Thoracic aorta (tissue), 2 donors: ENCODE data around the gene C11orf21. TPM values are rescaled to one million over a fixed set of nuclear protein-coding genes. Genes with fewer than 3 reads are reported as not detected.
A peak's percentile ranks its signal among the peaks of the same experiment; 100 is the strongest.

Source experiments
- ATAC-seq: fragments of 150-250 bp; one replicate; pipeline ENCODE4 v1.8.0; 2017; ENCODE audit warnings: low read depth; ENCODE audit not compliant: insufficient number of reproducible peaks, low FRiP score
- DNase-seq: peaks from one replicate; pipeline ENCODE4 v3.0.0-alpha.2; 2020; ENCODE audit warnings: low spot score
- H3K27ac ChIP-seq, 2 donors: fragments of 200-600 bp; sonication (generic); 1 replicate in 1 of 2; 2 replicates in 1 of 2; pipeline ENCODE4 v1.5.1; 2016; ENCODE audit warnings: mild to moderate bottlenecking in 2 of 2, moderate library complexity in 2 of 2
- H3K27me3 ChIP-seq: fragments of 200-600 bp; sonication (generic); replicated peaks from 2 replicates; pipeline ENCODE4 v1.6.0; 2016; ENCODE audit warnings: mild to moderate bottlenecking; ENCODE audit not compliant: insufficient read depth
- H3K36me3 ChIP-seq: fragments of 200-600 bp; sonication (generic); one replicate; pipeline ENCODE4 v1.5.1; 2016
- H3K4me1 ChIP-seq, 2 donors: fragments of 200-600 bp; sonication (generic); 1 replicate in 1 of 2; 2 replicates in 1 of 2; pipeline versions ENCODE4 v1.5.1 to v1.6.0; 2016; ENCODE audit warnings: low read depth in 2 of 2, mild to moderate bottlenecking in 1 of 2; ENCODE audit not compliant: control insufficient read depth in 1 of 2
- H3K4me3 ChIP-seq: fragments of 200-600 bp; sonication (generic); 2 replicates; pipeline ENCODE4 v1.5.1; 2016; ENCODE audit warnings: mild to moderate bottlenecking
- H3K9me3 ChIP-seq: fragments of 200-600 bp; sonication (generic); 2 replicates; pipeline ENCODE4 v1.5.1; 2016
- total RNA-seq, 2 donors: library from RNA; depleted of rRNA; stranded (reverse); fragments of >200 nt; gene quantifications; one replicate each; pipeline versions ENCODE4 v1.1.0 to v1.2.3, GENCODE V29; 2016
- TF ChIP-seq, protein P1 (sequence below): fragments of 200-600 bp; sonication (generic); IDR thresholded peaks from one replicate; pipeline ENCODE4 v1.5.1; 2019; ENCODE audit warnings: antibody characterized with exemption

The C11orf21 gene
- total RNA-seq, 2 donors from 2014 or later: 1.1 to 4.3 TPM

DNA sequence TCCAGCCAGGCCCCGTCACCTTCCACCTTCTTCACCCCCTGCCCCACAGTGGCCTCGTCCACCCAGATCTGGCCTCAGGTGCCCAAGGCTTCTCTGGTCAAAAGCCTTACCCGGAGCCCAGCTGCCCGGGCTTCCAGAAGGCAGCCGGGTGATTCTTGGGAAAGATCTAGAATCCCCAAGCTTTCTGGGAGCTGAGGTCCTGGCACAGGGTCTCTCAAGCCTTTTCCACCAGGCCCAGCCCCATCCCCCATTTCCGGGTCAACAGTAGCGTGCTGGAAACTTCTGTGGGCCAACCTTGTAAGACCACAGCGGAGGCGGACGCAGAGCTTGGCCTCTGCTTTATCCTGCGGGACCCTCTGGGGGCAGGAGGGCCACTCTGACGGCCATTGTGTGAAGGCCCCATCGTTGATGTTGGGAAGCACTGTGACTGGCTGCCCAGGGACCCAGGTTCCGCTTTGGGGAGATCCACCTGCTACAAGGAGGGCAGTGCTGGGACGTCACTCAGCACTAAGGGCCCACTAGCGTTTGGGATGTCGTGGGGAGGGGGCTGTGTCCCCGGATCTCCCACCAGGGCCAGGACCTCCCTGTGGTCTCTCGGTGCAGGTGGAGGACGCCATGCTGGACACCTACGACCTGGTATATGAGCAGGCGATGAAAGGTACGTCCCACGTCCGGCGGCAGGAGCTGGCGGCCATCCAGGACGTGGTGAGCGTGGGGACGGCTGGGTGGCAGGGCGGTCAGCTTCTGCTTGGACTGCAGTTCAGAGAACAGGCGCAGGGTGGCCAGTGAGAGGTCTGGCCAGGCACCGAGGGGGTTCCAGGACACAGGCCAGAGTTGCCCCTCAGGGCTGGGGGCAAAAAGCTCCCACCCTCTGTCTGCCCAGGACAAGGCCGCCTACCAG lies 11.6 kb upstream of the C11orf21 start:
- peak overlapping the region in 1 of 2 donors; percentile 60 for H3K27ac ChIP-seq
- ATAC-seq (no peak), DNase-seq (no peak)
- TF ChIP-seq, protein P1, sequence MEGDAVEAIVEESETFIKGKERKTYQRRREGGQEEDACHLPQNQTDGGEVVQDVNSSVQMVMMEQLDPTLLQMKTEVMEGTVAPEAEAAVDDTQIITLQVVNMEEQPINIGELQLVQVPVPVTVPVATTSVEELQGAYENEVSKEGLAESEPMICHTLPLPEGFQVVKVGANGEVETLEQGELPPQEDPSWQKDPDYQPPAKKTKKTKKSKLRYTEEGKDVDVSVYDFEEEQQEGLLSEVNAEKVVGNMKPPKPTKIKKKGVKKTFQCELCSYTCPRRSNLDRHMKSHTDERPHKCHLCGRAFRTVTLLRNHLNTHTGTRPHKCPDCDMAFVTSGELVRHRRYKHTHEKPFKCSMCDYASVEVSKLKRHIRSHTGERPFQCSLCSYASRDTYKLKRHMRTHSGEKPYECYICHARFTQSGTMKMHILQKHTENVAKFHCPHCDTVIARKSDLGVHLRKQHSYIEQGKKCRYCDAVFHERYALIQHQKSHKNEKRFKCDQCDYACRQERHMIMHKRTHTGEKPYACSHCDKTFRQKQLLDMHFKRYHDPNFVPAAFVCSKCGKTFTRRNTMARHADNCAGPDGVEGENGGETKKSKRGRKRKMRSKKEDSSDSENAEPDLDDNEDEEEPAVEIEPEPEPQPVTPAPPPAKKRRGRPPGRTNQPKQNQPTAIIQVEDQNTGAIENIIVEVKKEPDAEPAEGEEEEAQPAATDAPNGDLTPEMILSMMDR: no peak
- H3K4me1 ChIP-seq: peaks cover 19 to 41% of the 10 kb centered on the region in 2 donors
- no peaks in the 10 kb centered on the region for H3K9me3 ChIP-seq
- H3K36me3 ChIP-seq: no peaks in the 10 kb centered on the region
- H3K4me3 ChIP-seq: no peak overlapping the region
- H3K27me3 ChIP-seq: no peaks in the 10 kb centered on the region

DNA sequence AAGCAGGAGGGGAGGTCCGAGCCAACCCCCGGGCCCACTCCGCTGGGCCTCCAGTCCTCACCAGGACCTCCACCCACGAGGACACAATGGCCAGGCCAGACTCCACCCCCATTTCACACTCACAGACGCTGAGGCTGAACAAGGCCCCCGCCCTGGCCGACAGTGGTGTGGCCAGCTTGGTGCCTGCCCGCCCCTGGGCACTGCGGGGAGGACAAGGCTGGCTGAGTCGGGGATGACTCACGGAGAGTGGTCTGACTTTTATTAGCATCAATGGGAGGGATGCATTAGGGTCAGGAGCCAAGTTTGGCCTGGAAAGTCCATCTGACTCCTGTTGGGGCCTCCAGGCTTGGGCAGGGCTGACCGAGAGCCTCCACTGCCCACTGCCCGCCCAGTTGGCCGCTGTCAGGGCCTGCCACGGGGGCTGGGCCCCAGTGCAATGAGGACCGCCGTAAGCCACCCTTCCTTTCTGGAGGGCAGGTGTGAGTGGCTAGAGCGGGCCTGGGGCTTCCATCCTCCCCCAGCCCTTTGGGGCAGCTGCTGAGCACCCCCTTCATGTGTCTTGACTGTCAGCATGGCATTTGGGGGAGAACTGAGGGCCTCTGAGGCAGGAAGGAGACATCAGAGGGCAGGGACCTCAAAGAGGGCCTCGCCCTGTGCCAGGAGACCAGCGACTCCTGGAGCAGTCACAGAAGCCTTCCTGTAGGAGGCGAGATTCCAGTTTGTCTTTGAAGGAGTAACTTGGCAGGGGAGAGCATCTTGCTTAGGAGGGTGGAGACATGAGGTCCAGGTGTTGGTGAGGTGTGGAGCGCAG lies 10.7 kb upstream of the C11orf21 start:
- no peaks in the 10 kb centered on the region for H3K9me3 ChIP-seq
- no peak for DNase-seq
- no peaks in the 10 kb centered on the region for H3K36me3 ChIP-seq
- H3K4me3 ChIP-seq: no peak overlapping the region
- H3K27me3 ChIP-seq: no peaks in the 10 kb centered on the region
- H3K27ac ChIP-seq: peak overlapping the region in 1 of 2 donors; percentile 60
- H3K4me1 ChIP-seq: peaks cover 19 to 42% of the 10 kb centered on the region in 2 donors
- ATAC-seq: no peak
- TF ChIP-seq, protein P1: no peak

DNA sequence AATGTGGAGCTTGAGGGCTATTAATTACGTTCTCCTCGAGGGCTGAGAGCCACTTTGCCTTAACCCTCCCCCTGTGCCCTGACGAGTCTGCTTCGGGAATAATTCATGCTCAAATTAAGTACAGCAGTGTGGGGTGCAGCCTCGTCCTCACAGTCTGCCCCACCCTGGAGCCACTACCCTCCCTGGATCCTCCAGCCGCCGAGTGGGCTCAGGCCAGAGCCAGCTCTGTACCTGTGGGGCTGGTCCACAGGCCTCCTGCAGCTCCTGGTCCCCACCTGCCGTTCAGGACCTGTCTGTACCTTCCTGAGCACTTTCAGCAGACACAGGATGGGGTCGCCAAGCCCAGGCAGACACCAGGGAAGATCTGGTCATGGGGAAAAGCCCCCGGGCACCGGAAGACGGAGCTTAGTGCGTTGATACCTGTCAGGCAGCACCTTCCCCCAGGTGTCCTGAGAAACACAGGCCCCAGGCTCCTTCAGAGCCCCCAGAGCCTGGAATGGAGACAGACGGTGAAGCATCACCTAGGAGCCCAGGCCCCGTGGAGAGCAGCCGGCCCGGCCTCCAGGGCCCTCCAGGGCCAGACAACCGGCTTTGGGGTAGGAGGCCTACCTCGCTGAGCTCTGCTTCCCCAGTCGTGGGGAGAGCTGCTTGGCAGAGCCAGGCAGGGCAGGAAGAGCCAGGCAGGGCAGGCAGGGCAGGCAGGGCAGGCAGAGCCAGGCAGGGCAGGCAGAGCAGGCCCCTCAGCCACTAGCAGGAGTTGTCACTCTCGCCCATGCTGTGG lies 9.8 kb upstream of the C11orf21 start:
- Histone ChIP-seq H3K27me3 (no peaks in the 10 kb centered on the region), H3K4me3 (no peak overlapping the region), H3K27ac (peak overlapping the region in 1 of 2 donors; percentile 60), H3K9me3 (no peaks in the 10 kb centered on the region), H3K4me1 (peaks cover 23 to 50% of the 10 kb centered on the region in 2 donors), H3K36me3 (no peaks in the 10 kb centered on the region)
- no peak for DNase-seq
- no peak for ATAC-seq
- TF ChIP-seq, protein P1: no peak

DNA sequence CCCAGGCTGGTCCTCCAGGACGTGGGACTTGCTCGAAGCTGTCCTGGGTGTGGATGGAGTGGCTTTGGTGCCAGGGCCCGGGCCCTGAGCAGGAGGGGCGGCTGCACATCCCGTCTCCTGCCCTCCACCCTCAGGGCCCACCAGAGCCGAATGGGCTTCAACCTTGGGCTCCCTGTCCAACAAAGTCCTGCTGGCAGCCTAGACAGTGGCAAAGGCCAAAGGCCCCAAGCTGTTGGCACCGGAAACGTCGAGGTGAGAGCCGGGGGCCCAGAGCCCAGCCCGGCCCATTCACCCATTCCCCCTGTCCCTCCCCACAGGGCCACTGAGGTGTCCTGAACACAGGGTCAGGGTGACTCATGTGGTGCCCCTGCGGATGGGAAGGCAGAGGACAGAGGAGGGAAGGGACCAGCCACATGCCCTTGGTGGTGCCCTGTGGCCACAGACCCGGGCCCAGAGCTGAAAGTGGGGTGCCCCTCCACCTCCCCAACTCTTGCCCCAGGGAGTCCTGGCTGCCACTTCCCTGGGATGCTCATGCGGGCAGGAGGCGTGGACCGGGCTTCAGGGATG lies 9.2 kb upstream of the C11orf21 start:
- TF ChIP-seq, protein P1: no peak
- H3K36me3 ChIP-seq: no peaks in the 10 kb centered on the region
- H3K9me3 ChIP-seq: no peaks in the 10 kb centered on the region
- no peaks in the 10 kb centered on the region for H3K27me3 ChIP-seq
- H3K27ac ChIP-seq: no peak overlapping the region
- H3K4me3 ChIP-seq: no peak overlapping the region
- peaks cover 29 to 56% of the 10 kb centered on the region in 2 donors for H3K4me1 ChIP-seq
- no peak for ATAC-seq
- DNase-seq: no peak
